Nephron progenitor cell (in vitro differentiated cells): ENCODE results near the gene NCBP3.
A peak's percentile ranks its signal among the peaks of the same experiment; 100 is the strongest.

Experiments used
- DNase-seq: peaks from one replicate; pipeline ENCODE4 v3.0.0; 2021
- H3K27ac Mint-ChIP-seq: 2 replicates; pipeline ENCODE4 v1.8.0; 2021; ENCODE audit warnings: mild to moderate bottlenecking, moderate library complexity, mixed read lengths
- H3K27me3 Mint-ChIP-seq: 2 replicates; pipeline ENCODE4 v1.8.0; 2021; ENCODE audit warnings: mild to moderate bottlenecking, low read depth, mixed read lengths; ENCODE audit not compliant: poor library complexity
- H3K36me3 Mint-ChIP-seq: 2 replicates; pipeline ENCODE4 v1.8.0; 2021; ENCODE audit warnings: low read depth, mixed read lengths
- H3K4me1 Mint-ChIP-seq: 2 replicates; pipeline ENCODE4 v1.8.0; 2021; ENCODE audit warnings: mixed read lengths
- H3K4me3 Mint-ChIP-seq: 2 replicates; pipeline ENCODE4 v1.8.0; 2021; ENCODE audit warnings: mild to moderate bottlenecking, moderate library complexity, mixed read lengths
- H3K9me3 Mint-ChIP-seq: 2 replicates; pipeline ENCODE4 v1.8.0; 2021; ENCODE audit warnings: mild to moderate bottlenecking, moderate library complexity, mixed read lengths
- CTCF ChIP-seq: fragments of 200-600 bp; sonication (generic); IDR thresholded peaks from 2 replicates; pipeline ENCODE4 v1.5.0; 2021; ENCODE audit warnings: antibody characterized with exemption

NCBP3 gene

GRCh38 chr17:3828852-3829232 lies 17.2 kb downstream of the NCBP3 start:
- no peak for TF ChIP-seq CTCF
- Mint-ChIP-seq H3K4me1 (no peaks in the 10 kb centered on the region), H3K27me3 (peaks cover 2% of the 10 kb centered on the region), H3K27ac (no peak overlapping the region), H3K36me3 (peaks cover 66% of the 10 kb centered on the region), H3K9me3 (no peaks in the 10 kb centered on the region), H3K4me3 (no peak overlapping the region)
- no peak for DNase-seq

DNA sequence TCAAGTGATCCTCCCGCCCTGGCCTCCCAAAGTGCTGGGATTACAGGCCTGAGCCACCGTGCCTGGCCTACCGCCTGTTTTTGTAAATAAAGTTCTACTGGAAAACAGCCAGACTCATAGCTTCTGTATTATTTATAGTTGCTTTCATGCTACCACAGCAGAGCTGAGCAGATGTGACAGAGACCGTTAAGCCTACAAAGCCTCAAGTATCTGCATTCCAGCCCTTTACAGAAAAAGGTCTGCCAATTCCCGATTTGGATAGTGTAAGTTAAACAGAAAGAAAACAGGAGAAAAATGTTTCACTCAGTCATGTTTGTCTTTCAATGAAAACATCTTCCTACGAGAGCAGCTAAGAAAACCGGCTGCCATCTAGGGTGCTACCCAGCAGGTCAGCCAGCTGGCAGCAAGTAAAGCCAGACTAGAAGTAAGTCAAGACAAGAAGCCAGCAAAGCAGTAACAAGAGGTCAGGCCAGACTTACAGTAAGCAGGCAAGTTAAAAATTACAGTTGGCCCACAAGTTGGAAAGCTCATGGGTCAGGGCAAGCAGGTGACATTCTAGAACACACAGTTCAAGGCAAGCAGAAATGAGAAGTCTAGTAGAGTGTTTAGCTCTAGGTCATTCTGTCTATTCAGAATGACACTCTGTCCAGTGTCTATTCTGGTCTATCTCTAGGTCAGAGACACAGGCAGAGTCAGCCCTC lies 17.7 kb downstream of the NCBP3 start:
- H3K9me3 Mint-ChIP-seq, result no peaks in the 10 kb centered on the region
- peaks cover 2% of the 10 kb centered on the region for H3K27me3 Mint-ChIP-seq
- no peak for TF ChIP-seq CTCF
- H3K27ac Mint-ChIP-seq, result peak overlapping the region; percentile 74
- no peaks in the 10 kb centered on the region for H3K4me1 Mint-ChIP-seq
- H3K36me3 Mint-ChIP-seq, result peaks cover 64% of the 10 kb centered on the region
- DNase-seq, result no peak
- H3K4me3 Mint-ChIP-seq, result no peak overlapping the region

- no peaks in the 10 kb centered on the region for H3K27me3 Mint-ChIP-seq
- no peaks in the 10 kb centered on the region for H3K4me1 Mint-ChIP-seq
- no peak overlapping the region for H3K4me3 Mint-ChIP-seq
- DNase-seq, result peak; percentile 63
- H3K9me3 Mint-ChIP-seq, result no peaks in the 10 kb centered on the region
- peaks cover 62% of the 10 kb centered on the region for H3K36me3 Mint-ChIP-seq
- TF ChIP-seq CTCF, result peak; percentile 68
- H3K27ac Mint-ChIP-seq, result no peak overlapping the region
Measured at GRCh38 chr17:3827124-3827773, 18.8 kb downstream of the NCBP3 start.

DNA sequence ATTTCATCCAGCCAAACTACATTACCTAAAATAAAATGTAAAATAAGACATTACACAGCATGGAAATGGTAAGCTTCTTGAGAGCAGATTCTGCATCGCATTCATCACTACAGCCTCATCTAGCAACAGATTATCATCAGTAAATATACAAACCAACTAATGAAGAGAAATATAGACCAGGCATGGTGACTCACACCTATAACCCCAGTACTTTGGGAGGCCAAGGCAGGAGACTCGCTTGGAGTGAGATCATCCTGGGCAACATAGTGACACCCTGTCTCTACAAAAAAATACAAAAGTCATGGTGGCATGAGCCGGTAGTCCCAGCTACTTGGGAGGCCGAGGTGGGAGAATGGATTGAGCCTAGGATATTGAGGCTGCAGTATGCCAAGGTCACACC lies 19.9 kb downstream of the NCBP3 start:
- DNase-seq, result no peak
- peaks cover 67% of the 10 kb centered on the region for H3K36me3 Mint-ChIP-seq
- H3K4me3 Mint-ChIP-seq, result no peak overlapping the region
- TF ChIP-seq CTCF, result no peak
- H3K27me3 Mint-ChIP-seq, result no peaks in the 10 kb centered on the region
- H3K9me3 Mint-ChIP-seq, result no peaks in the 10 kb centered on the region
- no peaks in the 10 kb centered on the region for H3K4me1 Mint-ChIP-seq
- peak overlapping the region; percentile 53 for H3K27ac Mint-ChIP-seq

- no peak overlapping the region for H3K27ac Mint-ChIP-seq
- no peaks in the 10 kb centered on the region for H3K9me3 Mint-ChIP-seq
Measured at GRCh38 chr17:3821101-3821500, 24.9 kb downstream of the NCBP3 start.

More at GRCh38 chr17:3821101-3821500, 24.9 kb downstream of the NCBP3 start:
- Mint-ChIP-seq H3K4me1 (peaks cover 5% of the 10 kb centered on the region), H3K4me3 (no peak overlapping the region), H3K36me3 (peaks cover 77% of the 10 kb centered on the region), H3K27me3 (no peaks in the 10 kb centered on the region)
- TF ChIP-seq CTCF, result no peak
- no peak for DNase-seq
